ENCODE results near the gene CDKL1. TPM values are rescaled to one million over a fixed set of nuclear protein-coding genes. Genes with fewer than 3 reads are reported as not detected.
A peak's percentile ranks its signal among the peaks of the same experiment; 100 is the strongest.

The CDKL1 gene
- total RNA-seq, 1 donor from 2014 or later: 5.9 TPM

DNA sequence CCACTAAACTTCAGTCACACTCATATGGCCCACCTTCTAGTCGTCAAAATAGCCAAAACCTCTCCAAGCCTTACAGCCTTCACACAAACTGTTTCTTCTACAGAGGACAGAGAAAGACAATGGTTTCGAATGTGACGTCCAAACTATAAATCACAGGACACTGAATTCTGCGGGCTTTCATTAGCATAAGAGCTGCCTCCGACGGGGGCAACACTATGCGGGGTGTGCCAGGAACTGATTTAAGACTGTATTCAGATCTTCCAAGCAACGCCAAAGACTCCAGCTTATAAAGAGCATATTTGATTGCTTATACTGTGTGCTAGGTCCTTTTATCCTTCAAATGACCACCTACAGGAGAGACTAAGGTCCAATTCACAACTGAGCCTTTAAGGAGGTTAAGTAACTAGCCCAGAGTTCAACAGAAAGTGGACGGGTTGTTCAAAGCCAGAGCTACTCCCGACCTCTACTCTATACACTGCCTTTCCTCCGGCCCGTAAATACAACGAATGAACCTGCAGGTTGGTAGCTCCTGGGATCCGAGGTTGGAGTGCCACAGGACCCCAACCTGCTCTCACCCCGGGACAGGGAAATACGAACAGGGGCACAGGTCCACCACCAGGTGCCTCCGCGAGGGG lies 85.2 kb downstream of the CDKL1 start:
- ATAC-seq (ENCODE audit: low read depth): no peak
- CTCF ChIA-PET: interaction anchor here (0.8 to 2.0 kb wide), 4 partner anchors 9 to 540 kb away, joined by 3 to 19 read pairs (median 4); partner anchors contain the start of gene NEMF
- H3K9me3 Mint-ChIP-seq: no peaks in the 10 kb centered on the region

DNA sequence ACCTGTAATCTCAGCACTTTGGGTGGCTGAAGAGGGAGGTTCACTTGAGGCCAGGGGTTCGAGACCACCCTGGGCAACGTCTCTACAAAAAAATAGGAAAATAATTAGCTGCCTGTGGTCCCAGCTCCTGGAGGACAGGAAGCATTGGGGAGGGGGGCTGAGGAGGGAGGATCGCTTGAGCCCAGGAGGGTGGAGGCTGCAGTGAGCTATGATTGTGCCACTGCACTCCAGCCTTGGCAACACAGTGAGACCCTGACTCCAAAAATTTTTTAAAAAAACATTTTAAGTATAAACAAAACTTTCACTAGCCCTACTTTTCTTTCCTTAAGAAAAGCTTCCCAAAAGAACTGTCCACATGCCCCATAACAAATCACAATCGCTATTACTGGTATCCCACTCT lies 86.2 kb downstream of the CDKL1 start:
- CTCF ChIA-PET: interaction anchor here (0.8 to 2.0 kb wide), 2 partner anchors 10 to 539 kb away, joined by 3 to 19 read pairs; no protein-coding TSS in a partner anchor
- no peak for DNase-seq
- peaks cover 24% of the 10 kb centered on the region for H3K4me1 Mint-ChIP-seq
- peaks cover 10% of the 10 kb centered on the region for H3K36me3 Mint-ChIP-seq (ENCODE audit: low read depth)
- no peaks in the 10 kb centered on the region for H3K9me3 Mint-ChIP-seq
- POLR2A ChIA-PET: interaction anchor here (0.7 to 2.9 kb wide), 3 partner anchors 34 to 512 kb away, joined by 4 to 11 read pairs (median 10); partner anchors contain the start of gene CDKL1
- intact Hi-C loops (cut with micrococcal nuclease): loop anchor here (5.0 to 10.0 kb wide), 4 partner anchors 522 to 1534 kb away; partner anchors contain the start of genes KLHDC1 and NIN
- no peaks in the 10 kb centered on the region for H3K27me3 Mint-ChIP-seq
- ATAC-seq (ENCODE audit: low read depth): no peak
- TF ChIP-seq CTCF (IDR thresholded peaks at IDR 0.05): no peak
- H3K27ac Mint-ChIP-seq: no peak overlapping the region
- no peak overlapping the region for H3K4me3 Mint-ChIP-seq

More for the DNA sequence above, 85.2 kb downstream of the CDKL1 start:
- Mint-ChIP-seq H3K4me3 (peak overlapping the region; percentile 93), H3K27ac (peak overlapping the region; percentile 98), H3K36me3 (ENCODE audit: low read depth) (peaks cover 18% of the 10 kb centered on the region), H3K4me1 (peaks cover 31% of the 10 kb centered on the region), H3K27me3 (no peaks in the 10 kb centered on the region)
- TF ChIP-seq CTCF (IDR thresholded peaks at IDR 0.05): no peak
- POLR2A ChIA-PET: interaction anchor here (0.5 to 2.9 kb wide), 15 partner anchors 10 to 725 kb away, joined by 3 to 23 read pairs (median 6); partner anchors contain the start of genes CDKL1, MAP4K5, MGAT2 and NEMF
- DNase-seq: no peak
- intact Hi-C loops (cut with micrococcal nuclease): loop anchor here (5.0 to 10.0 kb wide), 4 partner anchors 521 to 1533 kb away; partner anchors contain the start of genes KLHDC1 and NIN

DNA sequence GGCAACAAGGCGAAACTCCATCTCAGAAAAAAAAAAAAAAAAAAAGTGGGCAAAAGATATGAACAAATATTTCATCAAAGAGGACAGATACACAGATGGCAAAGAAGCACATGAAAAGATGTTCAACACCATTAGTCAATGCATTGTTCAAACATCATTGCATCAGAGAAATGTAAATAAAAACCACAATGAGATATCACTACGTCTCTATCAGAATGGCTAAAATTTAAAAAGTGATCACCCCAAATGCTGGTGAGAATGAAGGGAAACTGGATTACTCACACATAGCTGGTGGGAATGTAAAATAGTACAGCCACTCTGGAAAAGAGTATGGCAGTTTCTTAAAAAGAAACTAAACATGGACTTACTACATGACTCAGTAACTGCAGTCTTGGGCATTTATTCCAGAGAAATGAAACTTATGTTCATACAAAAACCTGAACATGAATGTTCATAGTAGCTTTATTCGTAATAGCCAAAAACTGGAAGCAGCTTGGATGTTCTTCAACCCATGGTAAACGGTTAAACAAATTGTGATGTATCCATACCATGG lies 88.2 kb downstream of the CDKL1 start:
- no peaks in the 10 kb centered on the region for H3K9me3 Mint-ChIP-seq
- H3K36me3 Mint-ChIP-seq (ENCODE audit: low read depth): no peaks in the 10 kb centered on the region
- no peaks in the 10 kb centered on the region for H3K27me3 Mint-ChIP-seq
- DNase-seq: no peak
- no peak overlapping the region for H3K4me3 Mint-ChIP-seq
- no peak overlapping the region for H3K27ac Mint-ChIP-seq
- ATAC-seq (ENCODE audit: low read depth): no peak
- intact Hi-C loops (cut with micrococcal nuclease): no loop called here
- POLR2A ChIA-PET: interaction anchor here (0.7 kb wide), 1 partner anchor 424 kb away, joined by 6 read pairs; no protein-coding TSS in a partner anchor
- peaks cover 16% of the 10 kb centered on the region for H3K4me1 Mint-ChIP-seq
- no peak for TF ChIP-seq CTCF (IDR thresholded peaks at IDR 0.05)
- CTCF ChIA-PET: no interaction called here

GRCh38 chr14:50303744-50304471 lies 92.8 kb downstream of the CDKL1 start:
- ATAC-seq (ENCODE audit: low read depth) (no peak), DNase-seq (no peak)
- Mint-ChIP-seq H3K4me1 (peaks cover 2% of the 10 kb centered on the region), H3K27ac (no peak overlapping the region), H3K9me3 (no peaks in the 10 kb centered on the region), H3K36me3 (ENCODE audit: low read depth) (peaks cover 10% of the 10 kb centered on the region), H3K27me3 (no peaks in the 10 kb centered on the region), H3K4me3 (no peak overlapping the region)
- ChIA-PET POLR2A (interaction anchor here (0.6 kb wide), 1 partner anchor 67 kb away, joined by 5 read pairs; no protein-coding TSS in a partner anchor), CTCF (interaction anchor here (1.0 kb wide), 1 partner anchor 17 kb away, joined by 3 read pairs; no protein-coding TSS in a partner anchor)
- TF ChIP-seq CTCF (IDR thresholded peaks at IDR 0.05): no peak
- intact Hi-C loops (cut with micrococcal nuclease): no loop called here
